ENCODE results near the gene MAPK12. TPM values are rescaled to one million over a fixed set of nuclear protein-coding genes. Genes with fewer than 3 reads are reported as not detected.

MAPK12 gene
- total RNA-seq, 2 donors from 2014 or later: 46.5 to 57.0 TPM

- Histone ChIP-seq H3K27me3 (ENCODE audit: control insufficient read depth, insufficient read depth, low read length, poor library complexity, severe bottlenecking) (no peaks in the 10 kb centered on the region), H3K4me1 (ENCODE audit: control insufficient read depth, insufficient read depth, low read length) (no peaks in the 10 kb centered on the region), H3K9ac (ENCODE audit: extremely low read depth, low read length, poor library complexity, severe bottlenecking) (no peak overlapping the region), H3K9me3 (ENCODE audit: control insufficient read depth, low read length) (no peaks in the 10 kb centered on the region), H3K36me3 (ENCODE audit: control insufficient read depth, insufficient read depth, low read length) (peaks cover 16% of the 10 kb centered on the region), H3K4me3 (ENCODE audit: low read length) (no peak overlapping the region), H3K27ac (ENCODE audit: low read depth, low read length) (no peak overlapping the region)
- Mint-ChIP-seq H3K27me3 (ENCODE audit: insufficient read depth) (no peaks in the 10 kb centered on the region), H3K9me3 (no peaks in the 10 kb centered on the region), H3K4me1 (no peaks in the 10 kb centered on the region), H3K27ac (no peak overlapping the region), H3K4me3 (no peak overlapping the region), H3K36me3 (ENCODE audit: low read depth) (peaks cover 49% of the 10 kb centered on the region)
- DNase-seq: no peak
- WGBS, 2 experiments (ENCODE audit: insufficient coverage in 1 of 2, insufficient read length in 1 of 2): 91 to 98% methylated on average over 13 to 24 of the region's 24 CpGs
- no peak for TF ChIP-seq CTCF (conservative IDR thresholded peaks at IDR 0.05)
These were observed 36.1 kb downstream of the MAPK12 start for GRCh38 chr22:50225200-50225969.

GRCh38 chr22:50224071-50224470, 37.4 kb downstream of the MAPK12 start:
- no peaks in the 10 kb centered on the region for H3K9me3 Mint-ChIP-seq
- WGBS, 2 experiments (ENCODE audit: insufficient coverage in 1 of 2, insufficient read length in 1 of 2): 95 to 97% methylated on average over 14 to 16 of the region's 16 CpGs

GRCh38 chr22:50222508-50222907, 39.0 kb downstream of the MAPK12 start:
- TF ChIP-seq CTCF (conservative IDR thresholded peaks at IDR 0.05): no peak
- peak; percentile 22 for DNase-seq
- Histone ChIP-seq H3K27ac (ENCODE audit: low read depth, low read length) (no peak overlapping the region), H3K9me3 (ENCODE audit: control insufficient read depth, low read length) (no peaks in the 10 kb centered on the region), H3K4me1 (ENCODE audit: control insufficient read depth, insufficient read depth, low read length) (no peaks in the 10 kb centered on the region), H3K4me3 (ENCODE audit: low read length) (no peak overlapping the region), H3K36me3 (ENCODE audit: control insufficient read depth, insufficient read depth, low read length) (peaks cover 30% of the 10 kb centered on the region), H3K9ac (ENCODE audit: extremely low read depth, low read length, poor library complexity, severe bottlenecking) (no peak overlapping the region), H3K27me3 (ENCODE audit: control insufficient read depth, insufficient read depth, low read length, poor library complexity, severe bottlenecking) (no peaks in the 10 kb centered on the region)
- no peak overlapping the region for H3K27ac Mint-ChIP-seq
- 89 to 100% methylated on average over 3 to 8 of the region's 8 CpGs for WGBS, 2 experiments (ENCODE audit: insufficient coverage in 1 of 2, insufficient read length in 1 of 2)
- H3K36me3 Mint-ChIP-seq (ENCODE audit: low read depth): peaks cover 65% of the 10 kb centered on the region
- H3K4me1 Mint-ChIP-seq: no peaks in the 10 kb centered on the region
- no peak overlapping the region for H3K4me3 Mint-ChIP-seq
- no peaks in the 10 kb centered on the region for H3K9me3 Mint-ChIP-seq
- H3K27me3 Mint-ChIP-seq (ENCODE audit: insufficient read depth): no peaks in the 10 kb centered on the region

More at GRCh38 chr22:50224071-50224470, 37.4 kb downstream of the MAPK12 start:
- Histone ChIP-seq H3K9me3 (ENCODE audit: control insufficient read depth, low read length) (no peaks in the 10 kb centered on the region), H3K9ac (ENCODE audit: extremely low read depth, low read length, poor library complexity, severe bottlenecking) (no peak overlapping the region), H3K4me1 (ENCODE audit: control insufficient read depth, insufficient read depth, low read length) (no peaks in the 10 kb centered on the region), H3K36me3 (ENCODE audit: control insufficient read depth, insufficient read depth, low read length) (peaks cover 25% of the 10 kb centered on the region), H3K4me3 (ENCODE audit: low read length) (no peak overlapping the region), H3K27me3 (ENCODE audit: control insufficient read depth, insufficient read depth, low read length, poor library complexity, severe bottlenecking) (no peaks in the 10 kb centered on the region), H3K27ac (ENCODE audit: low read depth, low read length) (no peak overlapping the region)
- Mint-ChIP-seq H3K27ac (no peak overlapping the region), H3K4me1 (no peaks in the 10 kb centered on the region), H3K27me3 (ENCODE audit: insufficient read depth) (no peaks in the 10 kb centered on the region), H3K4me3 (no peak overlapping the region), H3K36me3 (ENCODE audit: low read depth) (peaks cover 52% of the 10 kb centered on the region)
- no peak for TF ChIP-seq CTCF (conservative IDR thresholded peaks at IDR 0.05)
- no peak for DNase-seq
